ENCODE results near the gene CDC42BPG.

Gene CDC42BPG

DNA sequence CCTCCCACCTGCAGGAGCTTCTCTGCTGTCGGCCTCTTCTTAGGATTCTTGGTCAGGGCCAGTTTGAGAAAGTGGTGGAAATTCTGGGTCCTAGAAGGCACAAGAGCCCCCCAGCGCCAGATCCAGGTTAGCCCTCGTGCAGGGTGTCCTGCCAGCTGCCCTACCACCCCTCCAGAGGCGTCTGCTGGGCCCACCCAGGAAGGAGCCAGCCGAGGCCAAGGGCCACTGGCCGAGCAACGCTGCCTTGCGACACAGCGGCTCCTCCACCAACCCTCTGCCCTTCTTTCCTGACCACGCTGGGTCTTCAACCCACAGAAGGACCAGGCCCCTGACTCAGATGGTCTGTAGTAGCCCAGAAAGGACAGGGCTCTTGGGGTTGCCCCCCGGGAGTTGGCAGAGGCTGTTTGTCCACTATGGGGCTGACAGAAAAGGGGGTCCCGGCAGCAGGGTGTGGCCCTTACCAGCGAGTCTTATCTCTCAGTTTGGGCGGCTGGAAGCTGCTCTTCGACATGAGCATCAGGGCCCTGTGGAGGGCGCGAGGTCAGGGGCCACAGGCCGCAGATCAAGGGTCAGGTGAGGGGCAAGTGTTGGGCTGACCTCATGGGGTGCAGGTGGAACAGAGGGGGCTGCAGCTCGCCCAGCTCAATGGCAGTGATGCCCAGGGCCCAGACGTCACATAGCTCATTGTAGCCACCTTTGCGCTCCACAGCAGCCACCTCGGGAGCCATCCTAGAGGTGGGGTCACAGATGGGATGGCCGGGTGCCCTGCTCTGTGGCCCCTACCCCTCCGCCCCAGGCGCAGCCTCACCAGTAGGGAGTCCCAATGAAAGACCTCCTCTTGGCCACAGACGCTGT lies 43.9 kb downstream of the CDC42BPG start:
- no peak overlapping the region for H3K4me3 ChIP-seq (ENCODE audit: low read length)
- H3F3A ChIP-seq (ENCODE audit: insufficient read depth, low read length): peaks cover 6% of the 10 kb centered on the region; the same call in 1 of the 2 replicates
- TF ChIP-seq, protein P1, sequence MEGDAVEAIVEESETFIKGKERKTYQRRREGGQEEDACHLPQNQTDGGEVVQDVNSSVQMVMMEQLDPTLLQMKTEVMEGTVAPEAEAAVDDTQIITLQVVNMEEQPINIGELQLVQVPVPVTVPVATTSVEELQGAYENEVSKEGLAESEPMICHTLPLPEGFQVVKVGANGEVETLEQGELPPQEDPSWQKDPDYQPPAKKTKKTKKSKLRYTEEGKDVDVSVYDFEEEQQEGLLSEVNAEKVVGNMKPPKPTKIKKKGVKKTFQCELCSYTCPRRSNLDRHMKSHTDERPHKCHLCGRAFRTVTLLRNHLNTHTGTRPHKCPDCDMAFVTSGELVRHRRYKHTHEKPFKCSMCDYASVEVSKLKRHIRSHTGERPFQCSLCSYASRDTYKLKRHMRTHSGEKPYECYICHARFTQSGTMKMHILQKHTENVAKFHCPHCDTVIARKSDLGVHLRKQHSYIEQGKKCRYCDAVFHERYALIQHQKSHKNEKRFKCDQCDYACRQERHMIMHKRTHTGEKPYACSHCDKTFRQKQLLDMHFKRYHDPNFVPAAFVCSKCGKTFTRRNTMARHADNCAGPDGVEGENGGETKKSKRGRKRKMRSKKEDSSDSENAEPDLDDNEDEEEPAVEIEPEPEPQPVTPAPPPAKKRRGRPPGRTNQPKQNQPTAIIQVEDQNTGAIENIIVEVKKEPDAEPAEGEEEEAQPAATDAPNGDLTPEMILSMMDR (IDR thresholded peaks at IDR 0.05; ENCODE audit: low read length): no peak
- TF ChIP-seq EZH2 (optimal IDR thresholded peaks at IDR 0.05; ENCODE audit: low read depth, low read length) (no peak), EZH2phosphoT487 (IDR thresholded peaks at IDR 0.05; ENCODE audit: low read length) (no peak)
- H3K4me1 ChIP-seq (ENCODE audit: low read length): peaks cover 6% of the 10 kb centered on the region; the same call in 1 of the 2 replicates
- H2AFZ ChIP-seq (ENCODE audit: low read length): no peak overlapping the region
- no peak overlapping the region for H3K4me2 ChIP-seq (ENCODE audit: low read depth, low read length)
- H3K9ac ChIP-seq (ENCODE audit: low read length): no peak overlapping the region
- no peaks in the 10 kb centered on the region for H3K36me3 ChIP-seq (replicated peaks; ENCODE audit: insufficient read depth, low read length)
- no peak overlapping the region for H3K27ac ChIP-seq (ENCODE audit: low read length)
- H3K9me2 ChIP-seq (replicated peaks; ENCODE audit: insufficient read depth, low read length): no peaks in the 10 kb centered on the region
- H3K79me2 ChIP-seq (ENCODE audit: low read length): no peaks in the 10 kb centered on the region
- DNase-seq: no peak
- no peaks in the 10 kb centered on the region for H3K9me3 ChIP-seq (replicated peaks; ENCODE audit: insufficient read depth, low read length)
- H3K27me3 ChIP-seq (replicated peaks; ENCODE audit: insufficient read depth, low read length): no peaks in the 10 kb centered on the region
- H4K20me1 ChIP-seq (ENCODE audit: insufficient read depth, low read length): no peaks in the 10 kb centered on the region

DNA sequence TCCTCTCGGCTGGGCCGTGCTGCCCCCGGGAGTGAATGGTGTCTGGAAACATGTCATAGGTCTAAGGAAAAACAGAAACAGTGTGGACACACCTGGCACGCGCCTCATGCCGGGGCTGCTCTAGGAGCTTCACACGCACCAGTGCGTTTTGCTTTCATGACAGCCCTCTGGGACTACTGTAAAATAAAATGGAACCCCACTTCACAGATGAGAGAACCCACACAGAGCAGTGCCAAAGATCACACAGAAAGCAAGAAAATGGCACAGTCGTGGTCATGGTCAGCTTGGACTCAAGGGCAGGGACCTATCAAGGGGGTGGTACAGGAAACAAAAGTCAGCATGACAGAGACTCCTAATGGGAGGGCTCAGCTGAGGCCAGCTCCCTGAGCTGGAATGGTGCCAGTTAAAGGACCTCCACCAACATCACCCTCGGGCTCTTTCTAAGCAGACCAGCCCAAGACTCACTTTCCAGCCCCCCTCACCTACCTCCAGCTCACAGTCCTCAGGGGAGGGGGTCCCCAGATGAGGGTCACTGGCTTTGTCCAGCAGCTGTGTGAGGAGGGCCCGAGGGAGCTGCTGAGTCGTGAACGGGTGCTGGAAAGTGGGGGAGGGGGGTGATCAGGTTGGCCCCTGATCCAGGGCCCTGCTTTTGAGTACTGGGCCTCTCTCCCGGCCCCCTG lies 44.7 kb downstream of the CDC42BPG start:
- TF ChIP-seq EZH2phosphoT487 (IDR thresholded peaks at IDR 0.05; ENCODE audit: low read length): no peak
- TF ChIP-seq, protein P1 (IDR thresholded peaks at IDR 0.05; ENCODE audit: low read length): no peak
- no peak for TF ChIP-seq EZH2 (optimal IDR thresholded peaks at IDR 0.05; ENCODE audit: low read depth, low read length)

DNA sequence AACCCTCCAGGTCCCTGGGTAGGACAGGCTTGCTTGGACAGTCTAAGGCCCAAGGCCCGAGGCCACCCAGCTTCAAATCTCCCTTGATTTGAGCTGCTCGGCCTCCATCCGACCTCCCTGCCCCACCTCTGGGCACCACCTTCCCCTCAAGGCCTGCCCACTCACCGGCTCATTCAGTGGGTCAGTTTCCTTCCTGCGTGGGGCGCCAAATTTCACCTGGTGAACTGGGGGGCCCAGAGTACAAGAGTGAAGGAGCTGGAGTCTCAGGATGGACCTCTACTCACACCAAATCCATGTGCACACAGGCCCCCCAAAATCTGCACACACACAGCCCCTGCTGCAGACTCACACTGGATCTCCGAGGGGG lies 45.2 kb downstream of the CDC42BPG start:
- H3K79me2 ChIP-seq (ENCODE audit: low read length): no peaks in the 10 kb centered on the region
- H3F3A ChIP-seq (ENCODE audit: insufficient read depth, low read length): peaks cover 6% of the 10 kb centered on the region; the same call in 1 of the 2 replicates
- DNase-seq: no peak
- H3K27me3 ChIP-seq (replicated peaks; ENCODE audit: insufficient read depth, low read length): no peaks in the 10 kb centered on the region
- H3K4me1 ChIP-seq (ENCODE audit: low read length): peaks cover 6% of the 10 kb centered on the region; the same call in 1 of the 2 replicates
- H3K4me3 ChIP-seq (ENCODE audit: low read length): no peak overlapping the region
- no peak overlapping the region for H3K4me2 ChIP-seq (ENCODE audit: low read depth, low read length)
- no peak overlapping the region for H3K9ac ChIP-seq (ENCODE audit: low read length)
- H3K27ac ChIP-seq (ENCODE audit: low read length): no peak overlapping the region
- H2AFZ ChIP-seq (ENCODE audit: low read length): no peak overlapping the region
- TF ChIP-seq EZH2phosphoT487 (IDR thresholded peaks at IDR 0.05; ENCODE audit: low read length) (no peak), EZH2 (optimal IDR thresholded peaks at IDR 0.05; ENCODE audit: low read depth, low read length) (no peak)
- TF ChIP-seq, protein P1 (IDR thresholded peaks at IDR 0.05; ENCODE audit: low read length): no peak
- no peaks in the 10 kb centered on the region for H3K9me3 ChIP-seq (replicated peaks; ENCODE audit: insufficient read depth, low read length)
- no peaks in the 10 kb centered on the region for H3K36me3 ChIP-seq (replicated peaks; ENCODE audit: insufficient read depth, low read length)
- H4K20me1 ChIP-seq (ENCODE audit: insufficient read depth, low read length): no peaks in the 10 kb centered on the region
- H3K9me2 ChIP-seq (replicated peaks; ENCODE audit: insufficient read depth, low read length): no peaks in the 10 kb centered on the region

More for the DNA sequence above, 44.7 kb downstream of the CDC42BPG start:
- H3K9me3 ChIP-seq (replicated peaks; ENCODE audit: insufficient read depth, low read length): no peaks in the 10 kb centered on the region
- H3K9ac ChIP-seq (ENCODE audit: low read length): no peak overlapping the region
- no peak overlapping the region for H3K4me2 ChIP-seq (ENCODE audit: low read depth, low read length)
- H3K4me3 ChIP-seq (ENCODE audit: low read length): no peak overlapping the region
- no peaks in the 10 kb centered on the region for H3K27me3 ChIP-seq (replicated peaks; ENCODE audit: insufficient read depth, low read length)
- H3K9me2 ChIP-seq (replicated peaks; ENCODE audit: insufficient read depth, low read length): no peaks in the 10 kb centered on the region
- peaks cover 6% of the 10 kb centered on the region; the same call in 1 of the 2 replicates for H3F3A ChIP-seq (ENCODE audit: insufficient read depth, low read length)
- H3K36me3 ChIP-seq (replicated peaks; ENCODE audit: insufficient read depth, low read length): no peaks in the 10 kb centered on the region
- H4K20me1 ChIP-seq (ENCODE audit: insufficient read depth, low read length): no peaks in the 10 kb centered on the region
- H3K4me1 ChIP-seq (ENCODE audit: low read length): peaks cover 6% of the 10 kb centered on the region; the same call in 1 of the 2 replicates
- H2AFZ ChIP-seq (ENCODE audit: low read length): no peak overlapping the region
- DNase-seq: no peak
- no peaks in the 10 kb centered on the region for H3K79me2 ChIP-seq (ENCODE audit: low read length)
- H3K27ac ChIP-seq (ENCODE audit: low read length): no peak overlapping the region
